Effector CD8-positive, alpha-beta T cell (primary cell): ENCODE measurements around the gene EPHB1.
"Not testable (repeated sequence)": the region's sequence is repeated elsewhere in the genome, so short reads cannot be mapped to it uniquely, and the experiment has no call there.

Source experiments
- DNase-seq: peaks from one replicate; lab custom pipeline; 2025; lab: John Stamatoyannopoulos, UW

Gene EPHB1

DNA sequence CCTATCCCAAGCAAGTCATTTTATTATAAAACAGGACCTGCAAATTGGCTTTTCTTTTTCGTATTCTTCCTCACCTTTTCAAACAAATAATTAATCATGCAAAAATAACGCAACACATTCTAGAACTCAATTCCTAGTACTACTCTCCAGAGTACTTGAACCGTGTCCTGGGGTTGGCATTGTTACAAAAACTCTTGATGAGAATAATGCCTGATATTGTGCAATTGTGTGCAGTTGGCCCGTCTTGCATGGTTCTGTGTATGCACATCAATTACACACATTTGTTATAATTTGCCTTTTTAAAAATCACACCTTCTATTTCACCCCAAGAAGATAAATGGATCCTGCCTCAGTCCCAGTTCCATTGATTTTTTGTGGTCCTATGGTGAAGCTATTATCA is 205.4 kb downstream of the EPHB1 start:
- DNase-seq = no peak

GRCh38 chr3:135005616-135006015 is 210.6 kb downstream of the EPHB1 start:
- not testable (repeated sequence) for DNase-seq

DNA sequence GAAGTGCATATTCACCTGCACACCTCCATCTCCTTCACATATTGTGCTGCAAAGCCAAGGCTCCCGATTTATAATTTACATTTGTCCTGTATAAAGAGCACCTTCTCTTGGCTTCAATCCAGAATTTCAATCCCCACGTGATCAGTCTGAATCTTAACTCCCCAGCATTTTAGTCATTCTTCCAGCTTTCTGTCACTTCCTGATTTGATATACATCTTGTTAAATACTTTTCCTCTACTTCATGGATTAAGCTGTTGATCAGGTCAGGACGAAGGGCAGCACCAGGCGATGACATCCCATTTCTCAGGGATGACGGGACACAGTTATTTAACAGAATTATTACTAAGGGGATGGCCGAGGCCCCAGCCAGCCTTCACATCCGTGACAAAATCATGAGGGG is 212.5 kb downstream of the EPHB1 start:
- DNase-seq = no peak

DNA sequence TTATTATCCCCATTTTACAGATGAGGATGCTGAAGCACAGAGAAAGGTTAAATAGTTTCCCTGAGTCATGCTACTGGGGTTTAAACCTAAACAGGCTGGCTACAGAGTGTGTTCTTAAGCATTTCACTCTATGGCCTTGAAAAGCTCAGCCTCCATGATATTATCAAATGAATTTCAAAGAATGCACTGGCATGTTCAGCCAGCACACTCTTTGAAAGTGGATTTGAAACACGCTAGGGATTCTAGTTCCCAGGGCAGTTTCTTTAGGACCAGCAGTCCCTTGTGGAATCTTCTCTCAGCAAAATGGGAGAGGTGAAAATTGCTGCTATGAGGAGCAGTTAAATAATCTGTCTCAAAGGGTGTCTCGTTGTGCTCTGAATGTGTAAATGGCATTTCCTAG is 213.3 kb downstream of the EPHB1 start:
- no peak for DNase-seq

DNA sequence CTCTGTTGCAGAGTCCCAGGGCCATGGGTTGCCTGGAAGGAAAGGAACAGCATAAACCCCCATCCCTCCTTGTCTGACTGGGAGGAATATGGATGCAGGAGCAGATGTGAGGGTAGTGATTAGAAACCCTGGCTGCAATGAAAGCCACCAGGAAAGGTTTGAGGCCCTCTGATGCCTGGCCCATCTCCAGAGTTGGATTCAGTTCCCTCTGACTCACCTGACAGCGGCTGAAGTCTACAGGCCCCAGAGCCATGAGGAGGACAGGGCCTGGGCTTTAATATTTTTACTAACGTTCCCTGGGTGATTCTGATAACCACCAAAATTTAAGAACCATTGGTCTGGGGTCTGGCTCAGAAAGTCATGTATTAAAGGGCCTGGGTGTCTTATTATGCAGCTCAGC is 214.0 kb downstream of the EPHB1 start:
- DNase-seq = no peak

DNA sequence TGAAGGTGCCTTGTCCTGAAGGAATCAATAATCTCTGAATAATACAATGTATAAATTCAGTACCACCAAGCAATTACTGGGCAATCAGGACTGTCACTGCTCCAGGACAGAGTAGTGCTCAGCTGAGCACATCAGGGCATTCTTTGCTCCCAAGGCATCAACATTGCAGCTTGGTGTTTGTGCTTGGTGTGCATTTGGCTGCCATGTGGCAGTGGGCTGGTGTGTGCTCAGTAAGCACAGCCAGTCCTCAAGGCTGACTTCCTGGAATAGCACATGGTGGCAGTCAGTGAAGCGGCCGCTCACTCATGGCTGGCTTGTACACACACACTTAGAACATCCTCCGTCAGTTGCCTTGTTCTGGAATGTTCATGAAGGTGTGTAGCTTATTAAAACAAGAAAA is 217.0 kb downstream of the EPHB1 start:
- no peak for DNase-seq

- DNase-seq = no peak
Measured at GRCh38 chr3:135013206-135013605, 218.1 kb downstream of the EPHB1 start.

DNA sequence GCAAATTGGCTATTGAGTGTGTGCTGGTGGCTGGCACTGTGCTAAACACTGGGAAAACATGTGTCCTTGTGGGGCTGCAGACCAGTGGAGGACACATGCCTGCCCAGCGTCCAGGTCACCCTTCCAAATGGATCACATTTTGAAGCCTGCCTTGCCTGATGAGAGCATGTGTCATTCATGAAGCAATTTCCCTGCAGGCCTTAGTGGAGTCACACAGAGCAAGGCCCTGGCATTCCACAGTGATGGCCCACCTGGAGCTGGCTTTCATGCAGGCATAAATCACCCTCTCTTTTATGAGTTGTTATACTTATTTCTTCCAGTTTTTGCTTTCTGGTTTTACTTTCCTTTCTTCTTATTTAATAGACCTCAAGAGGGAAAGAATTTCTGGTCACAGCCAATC is 219.5 kb downstream of the EPHB1 start:
- DNase-seq = no peak

GRCh38 chr3:135017003-135017893 is 222.2 kb downstream of the EPHB1 start:
- no peak for DNase-seq

DNA sequence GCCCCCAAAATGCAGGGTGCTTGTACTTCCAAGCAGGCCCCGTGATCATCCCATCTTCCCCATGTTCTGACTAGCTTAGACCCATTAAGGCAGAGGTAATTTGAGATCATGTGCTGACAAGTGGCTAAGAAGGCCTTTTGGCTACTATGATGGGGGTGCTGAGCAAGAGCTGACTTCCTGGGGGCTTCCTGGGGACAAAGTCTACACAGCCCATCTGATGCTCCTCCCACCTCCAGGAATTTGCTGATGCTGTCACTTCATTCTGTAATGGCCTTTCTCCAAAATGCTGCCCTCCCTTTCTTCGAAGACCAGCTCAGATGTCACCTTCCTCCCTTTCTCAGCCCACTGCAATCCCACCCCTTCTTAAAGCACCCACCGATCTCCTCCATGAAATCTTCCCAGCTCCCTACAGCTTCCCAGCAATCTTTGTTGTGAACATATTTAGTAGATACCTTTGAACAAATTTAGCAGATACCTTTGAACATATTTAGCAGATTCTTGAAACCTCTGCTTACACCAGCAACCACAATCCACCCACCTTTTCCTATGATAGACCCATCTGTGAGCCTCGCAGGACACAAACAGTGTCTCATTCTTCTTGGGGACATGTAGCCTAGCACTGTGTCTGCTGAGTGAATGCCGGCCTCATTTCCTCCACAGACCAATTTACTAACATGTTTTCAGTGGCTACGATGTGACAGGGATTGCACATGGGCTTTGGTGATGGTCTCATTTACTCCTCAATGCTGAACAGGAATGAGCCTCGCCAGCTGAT is 223.3 kb downstream of the EPHB1 start:
- DNase-seq = no peak

GRCh38 chr3:135020181-135020580 is 225.1 kb downstream of the EPHB1 start:
- DNase-seq = no peak

GRCh38 chr3:135023996-135024658 is 229.1 kb downstream of the EPHB1 start:
- no peak for DNase-seq

- not testable (repeated sequence) for DNase-seq
Measured at GRCh38 chr3:135030768-135031615, 235.9 kb downstream of the EPHB1 start.

- DNase-seq = no peak
Measured at GRCh38 chr3:135033737-135034136, 238.7 kb downstream of the EPHB1 start.

DNA sequence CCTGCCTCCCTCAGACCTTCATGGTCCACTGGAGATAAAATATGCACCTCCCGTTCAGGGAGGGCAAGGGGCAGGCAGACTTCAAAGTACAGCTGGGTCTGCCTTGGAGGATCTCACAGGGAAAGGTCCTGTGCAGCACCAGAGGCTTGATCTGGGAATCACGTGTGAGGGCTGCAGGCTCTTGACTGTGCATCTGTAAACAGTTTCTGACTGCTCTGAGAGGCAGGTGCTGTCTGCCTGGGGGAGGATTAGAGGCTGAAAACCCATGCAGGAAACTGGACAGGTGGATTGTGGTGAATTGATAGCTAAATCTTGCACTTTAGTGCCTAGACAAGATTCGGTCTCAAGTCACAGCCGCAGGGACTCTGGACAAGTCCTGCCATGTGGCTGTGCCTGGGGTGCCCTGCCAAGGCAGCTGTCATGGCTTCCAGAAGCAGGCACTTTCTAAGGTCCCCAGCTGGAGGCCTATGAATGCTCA is 239.3 kb downstream of the EPHB1 start:
- DNase-seq = no peak

GRCh38 chr3:135034891-135035440 is 239.9 kb downstream of the EPHB1 start:
- DNase-seq = no peak

- DNase-seq = no peak
Measured at GRCh38 chr3:135038186-135038585, 243.1 kb downstream of the EPHB1 start.

DNA sequence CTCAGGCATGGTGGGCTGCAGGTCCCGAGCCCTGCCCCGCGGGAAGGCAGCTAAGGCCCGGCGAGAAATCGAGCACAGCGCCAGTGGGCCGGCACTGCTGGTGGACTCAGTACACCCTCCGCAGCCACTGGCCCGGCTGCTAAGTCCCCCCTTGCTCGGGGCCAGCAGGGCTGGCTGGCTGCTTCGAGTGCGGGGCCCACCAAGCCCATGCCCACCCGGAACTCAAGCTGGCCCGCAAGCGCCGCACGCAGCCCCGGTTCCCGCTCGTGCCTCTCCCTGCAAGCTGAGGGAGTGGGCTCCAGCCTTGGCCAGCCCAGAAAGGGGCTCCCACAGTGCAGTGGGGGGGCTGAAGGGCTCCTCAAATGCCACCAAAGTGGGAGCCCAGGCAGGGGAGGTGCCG is 244.5 kb downstream of the EPHB1 start:
- DNase-seq = not testable (repeated sequence)

DNA sequence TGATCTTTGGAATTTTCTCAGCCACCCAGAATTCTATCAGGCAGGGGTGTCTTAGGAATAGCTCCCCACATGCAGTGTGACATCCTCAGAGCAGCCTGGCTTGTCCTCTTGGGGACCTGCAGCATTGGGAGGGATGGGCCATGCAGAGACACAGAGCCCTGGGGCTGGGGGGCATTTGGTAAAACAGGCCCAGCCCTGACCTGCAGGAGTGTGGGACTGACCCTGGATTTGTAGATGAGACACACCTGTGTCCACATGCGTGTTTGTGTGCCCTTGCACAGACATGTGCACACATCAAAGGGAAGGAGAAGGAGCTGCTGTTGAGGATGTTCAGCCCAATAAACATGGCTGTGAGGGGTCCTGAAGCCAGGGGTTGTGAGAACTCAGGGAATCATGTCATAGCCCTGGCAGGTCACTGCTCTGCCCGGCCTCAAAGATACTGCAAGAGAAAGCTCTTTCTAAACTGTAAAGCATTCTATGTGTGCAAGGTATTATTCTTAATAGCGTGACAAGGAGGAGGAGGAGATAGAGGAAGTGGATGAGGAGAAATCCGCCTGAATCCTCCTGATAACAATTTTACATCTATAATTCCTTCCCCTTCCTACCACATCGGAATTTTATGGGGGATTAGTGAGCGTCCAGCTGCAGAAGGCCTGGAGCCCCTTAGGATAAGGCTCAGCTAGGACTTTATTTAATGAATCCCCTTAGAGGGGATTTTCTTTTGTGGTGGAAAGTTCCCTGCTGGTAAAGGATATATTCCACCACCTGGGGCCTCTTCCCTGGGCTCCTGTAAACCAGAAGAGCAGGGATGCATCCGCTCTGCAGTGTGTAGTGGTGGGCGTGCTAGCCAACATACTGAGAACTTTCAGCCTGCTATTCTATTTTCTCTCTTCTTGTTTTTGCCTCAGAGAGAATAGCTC is 245.5 kb downstream of the EPHB1 start:
- no peak for DNase-seq

- DNase-seq = no peak
Measured at GRCh38 chr3:135041601-135042000, 246.5 kb downstream of the EPHB1 start.
